ENCODE data around the gene AK3. TPM values are rescaled to one million over a fixed set of nuclear protein-coding genes. Genes with fewer than 3 reads are reported as not detected.

The AK3 gene
- total RNA-seq, 2 donors from 2014 or later = 51.5 to 59.8 TPM

- H3K4me1 ChIP-seq (ENCODE audit: control insufficient read depth, insufficient read depth, low read length) = no peaks in the 10 kb centered on the region
- H3K4me1 Mint-ChIP-seq = peaks cover 2% of the 10 kb centered on the region
- H3K9me3 ChIP-seq (ENCODE audit: control insufficient read depth, low read length) = no peaks in the 10 kb centered on the region
- H3K9ac ChIP-seq (ENCODE audit: extremely low read depth, low read length, poor library complexity, severe bottlenecking) = no peak overlapping the region
- no peaks in the 10 kb centered on the region for H3K27me3 ChIP-seq (ENCODE audit: control insufficient read depth, insufficient read depth, low read length, poor library complexity, severe bottlenecking)
- no peak overlapping the region for H3K4me3 ChIP-seq (ENCODE audit: low read length)
- no peak overlapping the region for H3K27ac Mint-ChIP-seq
- no peak for TF ChIP-seq CTCF (conservative IDR thresholded peaks at IDR 0.05)
- H3K27ac ChIP-seq (ENCODE audit: low read depth, low read length) = no peak overlapping the region
- no peaks in the 10 kb centered on the region for H3K27me3 Mint-ChIP-seq (ENCODE audit: insufficient read depth)
- H3K9me3 Mint-ChIP-seq = no peaks in the 10 kb centered on the region
- no peak for DNase-seq
- H3K4me3 Mint-ChIP-seq = no peak overlapping the region
- WGBS, 2 experiments (ENCODE audit: insufficient coverage in 1 of 2, insufficient read length in 1 of 2) = 100% methylated on average over 1 of the region's 1 CpG; no CpG with 5 or more reads in 1 of the 2 experiments
- no peaks in the 10 kb centered on the region for H3K36me3 ChIP-seq (ENCODE audit: control insufficient read depth, insufficient read depth, low read length)
- no peaks in the 10 kb centered on the region for H3K36me3 Mint-ChIP-seq (ENCODE audit: low read depth)
Measured at GRCh38 chr9:4671737-4672136, 69.3 kb downstream of the AK3 start.

DNA sequence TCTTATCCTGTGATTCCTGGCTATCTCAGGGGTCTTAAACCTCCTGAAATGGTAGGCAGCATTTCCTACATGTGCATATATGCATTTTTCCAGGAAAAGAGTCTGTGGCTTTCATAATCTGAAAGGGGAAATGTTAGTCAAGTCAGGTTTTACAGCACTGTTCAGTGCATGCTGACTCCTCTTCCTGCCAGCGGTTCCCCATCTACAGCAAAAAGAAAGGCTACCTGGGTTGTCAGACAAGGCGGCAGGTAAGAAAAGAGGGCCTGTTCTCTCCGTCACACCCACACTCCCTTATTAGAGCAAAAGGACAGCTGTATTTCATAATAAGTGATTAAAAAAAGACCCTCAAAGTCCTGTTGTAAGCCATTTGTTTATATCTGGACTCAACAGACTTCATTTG is 70.4 kb downstream of the AK3 start:
- no peaks in the 10 kb centered on the region for H3K36me3 Mint-ChIP-seq (ENCODE audit: low read depth)
- H3K4me3 ChIP-seq (ENCODE audit: low read length) = no peak overlapping the region
- H3K27ac ChIP-seq (ENCODE audit: low read depth, low read length) = no peak overlapping the region
- DNase-seq = no peak
- H3K27me3 ChIP-seq (ENCODE audit: control insufficient read depth, insufficient read depth, low read length, poor library complexity, severe bottlenecking) = no peaks in the 10 kb centered on the region
- 86 to 87% methylated on average over 1 to 2 of the region's 3 CpGs for whole genome bisulfite sequencing, 2 experiments (ENCODE audit: insufficient coverage in 1 of 2, insufficient read length in 1 of 2)
- H3K36me3 ChIP-seq (ENCODE audit: control insufficient read depth, insufficient read depth, low read length) = no peaks in the 10 kb centered on the region
- no peak overlapping the region for H3K9ac ChIP-seq (ENCODE audit: extremely low read depth, low read length, poor library complexity, severe bottlenecking)
- no peaks in the 10 kb centered on the region for H3K27me3 Mint-ChIP-seq (ENCODE audit: insufficient read depth)
- no peak for TF ChIP-seq CTCF (conservative IDR thresholded peaks at IDR 0.05)
- H3K9me3 Mint-ChIP-seq = no peaks in the 10 kb centered on the region
- H3K9me3 ChIP-seq (ENCODE audit: control insufficient read depth, low read length) = no peaks in the 10 kb centered on the region
- H3K4me1 ChIP-seq (ENCODE audit: control insufficient read depth, insufficient read depth, low read length) = peaks cover under 1% of the 10 kb centered on the region
- no peak overlapping the region for H3K4me3 Mint-ChIP-seq
- peaks cover 7% of the 10 kb centered on the region for H3K4me1 Mint-ChIP-seq
- H3K27ac Mint-ChIP-seq = no peak overlapping the region

DNA sequence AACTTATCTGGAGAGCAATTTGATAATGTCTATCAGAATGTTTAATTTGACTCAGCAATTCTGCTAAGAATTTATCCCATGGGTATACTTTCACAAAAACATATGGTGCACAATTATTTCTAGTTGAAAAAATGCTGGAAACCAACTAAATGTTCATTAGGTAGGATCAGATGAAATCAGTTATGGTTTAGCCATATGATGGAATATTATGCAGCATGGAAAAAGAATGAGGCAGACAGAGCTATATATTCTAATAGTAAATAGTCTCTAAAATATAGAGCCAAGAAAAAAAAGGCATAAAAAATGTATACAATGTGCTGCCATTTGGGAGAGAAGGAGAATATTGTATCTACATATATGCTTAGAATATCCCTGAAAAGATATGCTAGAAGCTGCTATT is 71.1 kb downstream of the AK3 start:
- Mint-ChIP-seq H3K4me3 (no peak overlapping the region), H3K9me3 (no peaks in the 10 kb centered on the region), H3K27ac (no peak overlapping the region), H3K4me1 (peaks cover 14% of the 10 kb centered on the region), H3K27me3 (ENCODE audit: insufficient read depth) (no peaks in the 10 kb centered on the region), H3K36me3 (ENCODE audit: low read depth) (no peaks in the 10 kb centered on the region)
- peaks cover 7% of the 10 kb centered on the region for H3K4me1 ChIP-seq (ENCODE audit: control insufficient read depth, insufficient read depth, low read length)
- no peaks in the 10 kb centered on the region for H3K36me3 ChIP-seq (ENCODE audit: control insufficient read depth, insufficient read depth, low read length)
- H3K27me3 ChIP-seq (ENCODE audit: control insufficient read depth, insufficient read depth, low read length, poor library complexity, severe bottlenecking) = no peaks in the 10 kb centered on the region
- H3K4me3 ChIP-seq (ENCODE audit: low read length) = no peak overlapping the region
- TF ChIP-seq CTCF (conservative IDR thresholded peaks at IDR 0.05) = no peak
- no peak for DNase-seq
- no peak overlapping the region for H3K27ac ChIP-seq (ENCODE audit: low read depth, low read length)
- no peaks in the 10 kb centered on the region for H3K9me3 ChIP-seq (ENCODE audit: control insufficient read depth, low read length)
- no peak overlapping the region for H3K9ac ChIP-seq (ENCODE audit: extremely low read depth, low read length, poor library complexity, severe bottlenecking)
